OCI-LY1 (cell line): ENCODE data around the gene PCSK6.

Experiments used
- H2AFZ ChIP-seq: fragments of 200-600 bp; sonication (generic), shearing (Covaris generic); 2 replicates; pipeline ENCODE4 v1.6.0; 2014; ENCODE audit warnings: antibody characterized with exemption, mild to moderate bottlenecking, low read length
- H3F3A ChIP-seq: fragments of 200-600 bp; sonication (generic), shearing (Covaris generic); 2 replicates; pipeline ENCODE4 v1.6.0; 2014; ENCODE audit warnings: mild to moderate bottlenecking, antibody characterized with exemption, low read length, moderate library complexity; ENCODE audit not compliant: insufficient read depth
- H3K27ac ChIP-seq: fragments of 200-600 bp; sonication (generic); 2 replicates; pipeline ENCODE4 v1.5.1; 2014; ENCODE audit warnings: low read length, mixed run types, mild to moderate bottlenecking, low read depth; ENCODE audit not compliant: poor library complexity, severe bottlenecking
- H3K27me3 ChIP-seq: fragments of 200-600 bp; sonication (generic); 2 replicates; pipeline ENCODE4 v1.6.0; 2014; ENCODE audit warnings: antibody characterized with exemption, mild to moderate bottlenecking, low read length, moderate library complexity; ENCODE audit not compliant: insufficient read depth
- H3K36me3 ChIP-seq: fragments of 200-600 bp; sonication (generic); 2 replicates; pipeline ENCODE4 v1.6.1; 2014; ENCODE audit warnings: mild to moderate bottlenecking, antibody characterized with exemption, low read length, moderate library complexity, mixed read lengths; ENCODE audit not compliant: insufficient read depth
- H3K4me1 ChIP-seq: fragments of 200-600 bp; sonication (generic); 2 replicates; pipeline ENCODE4 v1.5.1; 2014; ENCODE audit warnings: mild to moderate bottlenecking, low read length, moderate library complexity; ENCODE audit not compliant: insufficient read depth, severe bottlenecking
- H3K4me2 ChIP-seq: fragments of 200-600 bp; sonication (generic), shearing (Covaris generic); 2 replicates; pipeline ENCODE4 v1.6.1; 2014; ENCODE audit warnings: low read length
- H3K4me3 ChIP-seq: fragments of 200-600 bp; sonication (generic); 2 replicates; pipeline ENCODE4 v1.5.1; 2014; ENCODE audit warnings: low read length, low read depth, mild to moderate bottlenecking, mixed read lengths; ENCODE audit not compliant: poor library complexity, severe bottlenecking
- H3K79me2 ChIP-seq: fragments of 200-600 bp; shearing (Covaris generic); 2 replicates; pipeline ENCODE4 v1.6.1; 2016; ENCODE audit warnings: mixed run types, low read length, mixed read lengths; ENCODE audit not compliant: insufficient read depth
- H3K9ac ChIP-seq: fragments of 200-600 bp; sonication (generic), shearing (Covaris generic); 2 replicates; pipeline ENCODE4 v1.6.1; 2014; ENCODE audit warnings: mild to moderate bottlenecking, low read length, mixed read lengths
- H3K9me2 ChIP-seq: fragments of 200-600 bp; sonication (generic), shearing (Covaris generic); 2 replicates; pipeline ENCODE4 v1.6.1; 2014; ENCODE audit warnings: low read depth, mild to moderate bottlenecking, low read length, mixed read lengths
- H3K9me3 ChIP-seq: fragments of 200-600 bp; shearing (Covaris generic); 2 replicates; pipeline ENCODE4 v1.6.1; 2014; ENCODE audit warnings: low read length, mixed read lengths
- H4K20me1 ChIP-seq: fragments of 200-600 bp; sonication (generic), shearing (Covaris generic); 2 replicates; pipeline ENCODE4 v1.6.0; 2016; ENCODE audit warnings: mild to moderate bottlenecking, low read length; ENCODE audit not compliant: insufficient read depth
- EZH2 ChIP-seq: fragments of 200-600 bp; sonication (generic), shearing (Covaris generic); IDR thresholded peaks from 2 replicates; pipeline ENCODE4 v1.8.0; 2017; ENCODE audit warnings: borderline replicate concordance, mixed run types, mild to moderate bottlenecking, antibody characterized with exemption, low read length, moderate library complexity, mixed read lengths
- TF ChIP-seq, protein P1 (sequence below): fragments of 200-600 bp; sonication (generic), shearing (Covaris generic); IDR thresholded peaks from 2 replicates; pipeline ENCODE4 v1.5.1; 2017; ENCODE audit warnings: mild to moderate bottlenecking, antibody characterized with exemption, low read length, moderate library complexity, mixed read lengths

The PCSK6 gene

DNA sequence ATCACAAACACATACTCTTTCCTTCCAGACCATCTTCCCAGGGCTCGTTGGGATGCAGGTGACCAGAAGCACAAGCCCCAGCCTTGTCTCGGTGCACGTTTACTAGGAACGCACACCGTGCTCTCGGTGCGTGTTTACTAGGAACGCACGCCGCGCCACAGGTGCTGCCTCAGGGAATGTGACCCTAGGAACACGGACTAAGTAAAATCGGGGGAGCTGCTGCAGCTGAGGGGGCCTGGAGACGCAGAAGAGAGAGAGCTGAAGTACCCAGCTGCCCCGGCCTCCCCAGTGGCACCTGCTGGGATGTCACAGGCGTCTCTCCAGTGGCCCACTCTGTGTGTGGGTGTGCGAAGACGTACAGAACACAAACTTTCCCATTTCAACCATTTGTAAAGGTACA is 103.5 kb downstream of the PCSK6 start:
- 0 out of 2 replicates have a peak, but pooled peaks cover 5% of the 10 kb centered on the region for H3K27me3 ChIP-seq
- no peak for TF ChIP-seq EZH2
- TF ChIP-seq, protein P1, sequence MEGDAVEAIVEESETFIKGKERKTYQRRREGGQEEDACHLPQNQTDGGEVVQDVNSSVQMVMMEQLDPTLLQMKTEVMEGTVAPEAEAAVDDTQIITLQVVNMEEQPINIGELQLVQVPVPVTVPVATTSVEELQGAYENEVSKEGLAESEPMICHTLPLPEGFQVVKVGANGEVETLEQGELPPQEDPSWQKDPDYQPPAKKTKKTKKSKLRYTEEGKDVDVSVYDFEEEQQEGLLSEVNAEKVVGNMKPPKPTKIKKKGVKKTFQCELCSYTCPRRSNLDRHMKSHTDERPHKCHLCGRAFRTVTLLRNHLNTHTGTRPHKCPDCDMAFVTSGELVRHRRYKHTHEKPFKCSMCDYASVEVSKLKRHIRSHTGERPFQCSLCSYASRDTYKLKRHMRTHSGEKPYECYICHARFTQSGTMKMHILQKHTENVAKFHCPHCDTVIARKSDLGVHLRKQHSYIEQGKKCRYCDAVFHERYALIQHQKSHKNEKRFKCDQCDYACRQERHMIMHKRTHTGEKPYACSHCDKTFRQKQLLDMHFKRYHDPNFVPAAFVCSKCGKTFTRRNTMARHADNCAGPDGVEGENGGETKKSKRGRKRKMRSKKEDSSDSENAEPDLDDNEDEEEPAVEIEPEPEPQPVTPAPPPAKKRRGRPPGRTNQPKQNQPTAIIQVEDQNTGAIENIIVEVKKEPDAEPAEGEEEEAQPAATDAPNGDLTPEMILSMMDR: no peak
- no peaks in the 10 kb centered on the region for H3K36me3 ChIP-seq
- no peak overlapping the region for H2AFZ ChIP-seq
- no peak overlapping the region for H3K4me2 ChIP-seq
- no peaks in the 10 kb centered on the region for H3K4me1 ChIP-seq
- H3K4me3 ChIP-seq: no peak overlapping the region
- no peak overlapping the region for H3K27ac ChIP-seq
- no peaks in the 10 kb centered on the region for H3K79me2 ChIP-seq
- no peak overlapping the region for H3K9ac ChIP-seq
- H3K9me2 ChIP-seq: no peaks in the 10 kb centered on the region
- H3F3A ChIP-seq: no peaks in the 10 kb centered on the region
- H3K9me3 ChIP-seq: no peaks in the 10 kb centered on the region
- no peaks in the 10 kb centered on the region for H4K20me1 ChIP-seq

DNA sequence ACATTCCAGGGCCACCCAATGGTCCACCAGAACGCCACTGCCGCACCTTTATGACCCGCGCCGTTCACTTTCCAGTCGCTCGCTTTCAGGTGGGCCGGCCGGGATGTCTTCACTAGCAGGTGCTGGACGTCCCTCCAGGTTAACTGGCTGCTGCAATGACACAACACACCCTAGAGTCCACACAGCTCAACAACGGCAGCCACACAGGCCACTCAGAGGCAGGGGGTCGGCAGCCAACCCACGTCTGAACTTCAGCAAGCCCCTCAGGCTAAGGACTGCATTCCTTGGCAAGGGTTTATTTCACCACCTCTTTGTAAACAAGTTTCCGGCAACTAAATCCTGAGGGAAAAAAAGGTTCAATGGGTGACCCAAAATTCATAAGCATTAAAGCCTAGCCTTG is 105.2 kb downstream of the PCSK6 start:
- Histone ChIP-seq H3K36me3 (no peaks in the 10 kb centered on the region), H3K4me2 (no peak overlapping the region), H3K9me2 (no peaks in the 10 kb centered on the region), H3K4me3 (no peak overlapping the region), H3F3A (no peaks in the 10 kb centered on the region), H3K79me2 (no peaks in the 10 kb centered on the region), H3K9me3 (no peaks in the 10 kb centered on the region), H2AFZ (no peak overlapping the region), H3K9ac (no peak overlapping the region), H3K27ac (no peak overlapping the region), H3K4me1 (no peaks in the 10 kb centered on the region), H4K20me1 (no peaks in the 10 kb centered on the region), H3K27me3 (0 out of 2 replicates have a peak, but pooled peaks cover 5% of the 10 kb centered on the region)
- TF ChIP-seq, protein P1: no peak
- TF ChIP-seq EZH2: no peak

- Histone ChIP-seq H3K4me1 (no peaks in the 10 kb centered on the region), H3K9ac (no peak overlapping the region), H3K9me2 (no peaks in the 10 kb centered on the region), H3K36me3 (no peaks in the 10 kb centered on the region), H3F3A (no peaks in the 10 kb centered on the region), H3K4me3 (no peak overlapping the region), H3K79me2 (no peaks in the 10 kb centered on the region), H3K4me2 (no peak overlapping the region), H2AFZ (no peak overlapping the region), H4K20me1 (no peaks in the 10 kb centered on the region), H3K27me3 (0 out of 2 replicates have a peak, but pooled peaks cover 9% of the 10 kb centered on the region), H3K27ac (no peak overlapping the region), H3K9me3 (no peaks in the 10 kb centered on the region)
- TF ChIP-seq, protein P1: no peak
Measured at GRCh38 chr15:101382544-101382943, 107.0 kb downstream of the PCSK6 start.
